Left lung (tissue), 10 donors: Measurements from ENCODE around the gene NPM1. TPM values are rescaled to one million over a fixed set of nuclear protein-coding genes. Genes with fewer than 3 reads are reported as not detected.
"Not testable (repeated sequence)": the region's sequence is repeated elsewhere in the genome, so short reads cannot be mapped to it uniquely, and the experiment has no call there.

Experiments used
- ATAC-seq: fragments of 200-7000 bp; cut with Tn5 transposase; one replicate; pipeline ENCODE4 v1.9.1; 2020; ENCODE audit warnings: moderate library complexity
- DNase-seq, 4 donors: peaks; one replicate each; pipeline ENCODE4 v3.0.0-alpha.2; 2013 to 2020
- H3K27ac ChIP-seq, 2 donors: fragments of 200-600 bp; sonication (generic) in 1 of 2; one replicate each; pipeline versions ENCODE4 v1.5.0 to v1.8.0; 2020 to 2021
- H3K27me3 ChIP-seq, 2 donors: fragments of 200-600 bp; sonication (generic) in 1 of 2; one replicate each; pipeline versions ENCODE4 v1.5.0 to v1.8.0; 2020 to 2021
- H3K36me3 ChIP-seq, 2 donors: fragments of 200-600 bp; sonication (generic) in 1 of 2; one replicate each; pipeline versions ENCODE4 v1.5.0 to v1.8.0; 2020 to 2021
- H3K4me1 ChIP-seq, 2 donors: fragments of 200-600 bp; one replicate each; pipeline ENCODE4 v1.8.0; 2021
- H3K4me3 ChIP-seq, 2 donors: fragments of 200-600 bp; sonication (generic) in 1 of 2; one replicate each; pipeline versions ENCODE4 v1.5.0 to v1.8.0; 2020 to 2021; ENCODE audit warnings: mild to moderate bottlenecking in 1 of 2
- H3K9me3 ChIP-seq, 2 donors: fragments of 200-600 bp; sonication (generic) in 1 of 2; one replicate each; pipeline versions ENCODE4 v1.5.0 to v1.8.0; 2020 to 2021
- CTCF ChIP-seq, 2 donors: fragments of 200-600 bp; sonication (generic) in 1 of 2; IDR thresholded peaks; one replicate each; pipeline versions ENCODE4 v1.5.0 to v1.8.0; 2021; ENCODE audit warnings: antibody characterized with exemption in 2 of 2
- intact Hi-C, 2 donors: fragments of 100-400 bp; cut with DNase I; formaldehyde crosslinking; loops; one replicate each; pipeline versions ENCODE4 v1.11.2 to v1.14.2; 2022
- polyA plus RNA-seq, 6 donors: library from polyadenylated mRNA; unstranded; fragments of 120-200 nt; gene quantifications; one replicate each; pipeline ENCODE4 v1.2.1, GENCODE V29; 2013; ENCODE audit not compliant: insufficient read length in 6 of 6
- total RNA-seq, 2 donors: library from RNA; stranded (reverse); fragmentation: NEBNext Ultra II Directional; extraction: Animal tissue kit (Norgen Biotek cat#: 25700); gene quantifications; one replicate each; pipeline ENCODE4 v1.2.1, GENCODE V29; 2021
- donor health status: DM: no; HTN: yes; CAD: no.
- donor health status: DM: no; HTN: no; CAD: no.

The NPM1 gene
- total and polyA plus RNA-seq, 8 donors = 580 to 2,178 (median 1,976) TPM

- DNase-seq (no peak), ATAC-seq (no peak)
- H3K27me3 ChIP-seq = no peaks in the 10 kb centered on the region
- intact Hi-C loops = no loop called here
- no peaks in the 10 kb centered on the region for H3K9me3 ChIP-seq
- peaks cover 0 to 75% of the 10 kb centered on the region in 2 donors for H3K36me3 ChIP-seq
- H3K27ac ChIP-seq = no peak overlapping the region
- H3K4me1 ChIP-seq = peaks cover 0 to 18% of the 10 kb centered on the region in 2 donors
- no peak for TF ChIP-seq CTCF (IDR thresholded peaks at IDR 0.05)
- H3K4me3 ChIP-seq = no peak overlapping the region
Observed at GRCh38 chr5:171407234-171407633, 19.6 kb downstream of the NPM1 start.

GRCh38 chr5:171409164-171410136, 21.8 kb downstream of the NPM1 start:
- intact Hi-C loops = no loop called here
- TF ChIP-seq CTCF (IDR thresholded peaks at IDR 0.05) = no peak
- Histone ChIP-seq H3K4me1 (peaks cover 0 to 18% of the 10 kb centered on the region in 2 donors), H3K9me3 (no peaks in the 10 kb centered on the region), H3K4me3 (no peak overlapping the region), H3K27ac (no peak overlapping the region), H3K27me3 (no peaks in the 10 kb centered on the region), H3K36me3 (peaks cover 0 to 89% of the 10 kb centered on the region in 2 donors)
- no peak for ATAC-seq
- DNase-seq = no peak

GRCh38 chr5:171410181-171410580, 22.5 kb downstream of the NPM1 start:
- TF ChIP-seq CTCF (IDR thresholded peaks at IDR 0.05) = no peak
- intact Hi-C loops = no loop called here

GRCh38 chr5:171412186-171412585, 24.5 kb downstream of the NPM1 start:
- intact Hi-C loops = no loop called here
- no peak overlapping the region for H3K4me3 ChIP-seq
- DNase-seq = no peak
- no peak for ATAC-seq
- H3K27me3 ChIP-seq = no peaks in the 10 kb centered on the region
- H3K4me1 ChIP-seq = peaks cover 0 to 12% of the 10 kb centered on the region in 2 donors
- H3K27ac ChIP-seq = no peak overlapping the region
- H3K9me3 ChIP-seq = no peaks in the 10 kb centered on the region
- no peak for TF ChIP-seq CTCF (IDR thresholded peaks at IDR 0.05)
- H3K36me3 ChIP-seq = peaks cover 0 to 63% of the 10 kb centered on the region in 2 donors

More at GRCh38 chr5:171410181-171410580, 22.5 kb downstream of the NPM1 start:
- DNase-seq = peak in 1 of 4 donors; percentile 33
- ATAC-seq = no peak
- Histone ChIP-seq H3K4me3 (no peak overlapping the region), H3K27me3 (no peaks in the 10 kb centered on the region), H3K9me3 (no peaks in the 10 kb centered on the region), H3K4me1 (peaks cover 0 to 18% of the 10 kb centered on the region in 2 donors), H3K27ac (no peak overlapping the region), H3K36me3 (peaks cover 0 to 83% of the 10 kb centered on the region in 2 donors)

GRCh38 chr5:171413153-171413910, 25.7 kb downstream of the NPM1 start:
- Histone ChIP-seq H3K36me3 (peaks cover 0 to 52% of the 10 kb centered on the region in 2 donors), H3K4me3 (no peak overlapping the region), H3K27ac (no peak overlapping the region), H3K4me1 (peaks cover 0 to 12% of the 10 kb centered on the region in 2 donors), H3K27me3 (peaks cover 0 to 2% of the 10 kb centered on the region in 2 donors), H3K9me3 (no peaks in the 10 kb centered on the region)
- ATAC-seq = no peak
- DNase-seq = no peak
- no peak for TF ChIP-seq CTCF (IDR thresholded peaks at IDR 0.05)
- intact Hi-C loops = no loop called here

GRCh38 chr5:171413993-171414392, 26.3 kb downstream of the NPM1 start:
- peaks cover 0 to 45% of the 10 kb centered on the region in 2 donors for H3K36me3 ChIP-seq

More at GRCh38 chr5:171413993-171414392, 26.3 kb downstream of the NPM1 start:
- intact Hi-C loops, ATAC-seq, DNase-seq, H3K27me3 ChIP-seq, H3K4me3 ChIP-seq, H3K27ac ChIP-seq, H3K9me3 ChIP-seq: not testable (repeated sequence)
- H3K4me1 ChIP-seq = peaks cover 2 to 12% of the 10 kb centered on the region in 2 donors
